Ovary (tissue), 9 donors: ENCODE measurements around the gene ABCA12. TPM values are rescaled to one million over a fixed set of nuclear protein-coding genes. Genes with fewer than 3 reads are reported as not detected.

Source experiments
- DNase-seq, 5 donors: peaks; one replicate each; pipeline ENCODE4 v3.0.0-alpha.2; 2019 to 2020
- H3K27ac ChIP-seq, 2 donors: fragments of 200-600 bp; one replicate each; pipeline versions ENCODE4 v1.5.1 to v1.8.0; 2019 to 2022
- H3K27me3 ChIP-seq: fragments of 200-600 bp; one replicate; pipeline ENCODE4 v1.8.0; 2022
- H3K36me3 ChIP-seq: fragments of 200-600 bp; sonication (generic); one replicate; pipeline ENCODE4 v1.5.1; 2019
- H3K4me1 ChIP-seq: one replicate; pipeline ENCODE4 v1.8.1; 2013; ENCODE audit warnings: mild to moderate bottlenecking, moderate library complexity; ENCODE audit not compliant: insufficient read depth
- H3K4me3 ChIP-seq: fragments of 200-600 bp; sonication (generic); one replicate; pipeline ENCODE4 v1.5.1; 2017
- H3K9me3 ChIP-seq, 2 donors: fragments of 200-600 bp in 1 of 2; sonication (generic) in 1 of 2; one replicate each; pipeline versions ENCODE4 v1.5.1 to v1.8.1; 2013 to 2019; ENCODE audit warnings: mild to moderate bottlenecking in 1 of 2, moderate library complexity in 1 of 2
- EP300 ChIP-seq: sonication (generic); formaldehyde crosslinking; IDR thresholded peaks from one replicate; pipeline ENCODE4 v1.6.1; 2017; ENCODE audit warnings: antibody characterized with exemption
- POLR2A ChIP-seq: fragments of 450-650 bp; IDR thresholded peaks from one replicate; pipeline ENCODE4 v1.6.1; 2017; ENCODE audit warnings: antibody characterized with exemption, mild to moderate bottlenecking, moderate library complexity
- WGBS, 3 donors: extraction: QIAGEN DNeasy Blood & Tissue Kit in 1 of 3; methylation state at CpG; one replicate each; pipeline versions ENCODE4 v1.1.5 to v1.1.7; 2013 to 2017; 5-methylcytosine and 5-hydroxymethylcytosine counted together
- intact Hi-C, 4 donors: fragments of 100-400 bp; cut with DNase I; formaldehyde crosslinking; loops; one replicate each; pipeline versions ENCODE4 v1.11.0 to v1.15.1; 2022 to 2023
- polyA plus RNA-seq, 2 donors: library from polyadenylated mRNA; stranded (reverse); fragments of 200-250 nt in 1 of 2; fragments of 350-450 nt in 1 of 2; fragmentation: Illumina TruSeq in 1 of 2; extraction: RNeasy Lipid Tissue Mini Kit (QIAGEN cat#74804) in 1 of 2; gene quantifications; one replicate each; pipeline ENCODE4 v1.2.3, GENCODE V29; 2013 to 2014
- total RNA-seq, 7 donors: library from RNA; depleted of rRNA in 2 of 7; stranded (reverse); fragments of >200 nt in 2 of 7; fragmentation: NEBNext Ultra II Directional in 3 of 7; extraction: Animal tissue kit (Norgen Biotek cat#: 25700) in 3 of 7; gene quantifications; one replicate each; pipeline versions ENCODE4 v1.1.0 to v1.2.4, GENCODE V29; 2016 to 2023
- TF ChIP-seq, protein P1 (sequence below), 3 donors: fragments of 450-650 bp in 2 of 3; fragments of 200-600 bp in 1 of 3; IDR thresholded peaks; one replicate each; pipeline versions ENCODE4 v1.5.1 to v1.8.0; 2016 to 2022; ENCODE audit warnings: antibody characterized with exemption in 3 of 3, mild to moderate bottlenecking in 1 of 3
- donor health status: DM: no; HTN: no; CAD: no; lungs with moderate emphysema.
- donor health status: DM: no; HTN: no; CAD: no.
- donor health status: Bipolar disorder and iron deficiency.
- donor health status: DM: yes; HTN: yes; CAD: no.
- donor health status: DM: no; HTN: no; CAD: no.
- donor health status: DM: yes; HTN: yes; CAD: no.

The ABCA12 gene
- total and polyA plus RNA-seq, 9 donors, result 0.02 to 0.25 (median 0.10) TPM; not detected in 4

DNA sequence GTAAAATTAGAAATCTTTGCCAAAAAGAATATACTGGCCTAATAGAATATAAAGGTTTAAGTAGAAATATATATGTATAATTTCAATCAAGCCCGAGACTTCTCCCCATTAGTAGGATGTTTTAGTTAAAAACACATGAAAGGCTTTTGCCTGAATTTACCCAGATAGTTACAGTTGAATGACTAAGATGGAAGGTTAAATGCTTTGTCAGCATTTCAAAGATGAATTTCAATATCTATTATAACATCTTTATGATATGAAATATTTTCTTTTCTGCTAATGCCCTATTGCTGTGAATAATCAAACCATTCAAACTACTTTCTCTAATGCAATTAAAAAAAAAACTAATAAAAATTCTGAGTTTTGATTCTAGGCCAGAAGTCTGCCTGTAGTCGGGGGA, 18.0 kb upstream of the ABCA12 start:
- DNase-seq, result no peak
- no peak overlapping the region for H3K27ac ChIP-seq
- no peak overlapping the region for H3K4me3 ChIP-seq
- intact Hi-C loops, result no loop called here
- H3K4me1 ChIP-seq, result no peaks in the 10 kb centered on the region
- H3K27me3 ChIP-seq, result no peaks in the 10 kb centered on the region
- H3K36me3 ChIP-seq, result no peaks in the 10 kb centered on the region
- H3K9me3 ChIP-seq, result no peaks in the 10 kb centered on the region
- TF ChIP-seq EP300, result no peak
- TF ChIP-seq, protein P1, sequence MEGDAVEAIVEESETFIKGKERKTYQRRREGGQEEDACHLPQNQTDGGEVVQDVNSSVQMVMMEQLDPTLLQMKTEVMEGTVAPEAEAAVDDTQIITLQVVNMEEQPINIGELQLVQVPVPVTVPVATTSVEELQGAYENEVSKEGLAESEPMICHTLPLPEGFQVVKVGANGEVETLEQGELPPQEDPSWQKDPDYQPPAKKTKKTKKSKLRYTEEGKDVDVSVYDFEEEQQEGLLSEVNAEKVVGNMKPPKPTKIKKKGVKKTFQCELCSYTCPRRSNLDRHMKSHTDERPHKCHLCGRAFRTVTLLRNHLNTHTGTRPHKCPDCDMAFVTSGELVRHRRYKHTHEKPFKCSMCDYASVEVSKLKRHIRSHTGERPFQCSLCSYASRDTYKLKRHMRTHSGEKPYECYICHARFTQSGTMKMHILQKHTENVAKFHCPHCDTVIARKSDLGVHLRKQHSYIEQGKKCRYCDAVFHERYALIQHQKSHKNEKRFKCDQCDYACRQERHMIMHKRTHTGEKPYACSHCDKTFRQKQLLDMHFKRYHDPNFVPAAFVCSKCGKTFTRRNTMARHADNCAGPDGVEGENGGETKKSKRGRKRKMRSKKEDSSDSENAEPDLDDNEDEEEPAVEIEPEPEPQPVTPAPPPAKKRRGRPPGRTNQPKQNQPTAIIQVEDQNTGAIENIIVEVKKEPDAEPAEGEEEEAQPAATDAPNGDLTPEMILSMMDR (IDR thresholded peaks at IDR 0.05), result no peak
- TF ChIP-seq POLR2A, result no peak
- WGBS, 3 donors, result 78 to 82% (median 79%) methylated on average over 2 of the region's 2 CpGs

DNA sequence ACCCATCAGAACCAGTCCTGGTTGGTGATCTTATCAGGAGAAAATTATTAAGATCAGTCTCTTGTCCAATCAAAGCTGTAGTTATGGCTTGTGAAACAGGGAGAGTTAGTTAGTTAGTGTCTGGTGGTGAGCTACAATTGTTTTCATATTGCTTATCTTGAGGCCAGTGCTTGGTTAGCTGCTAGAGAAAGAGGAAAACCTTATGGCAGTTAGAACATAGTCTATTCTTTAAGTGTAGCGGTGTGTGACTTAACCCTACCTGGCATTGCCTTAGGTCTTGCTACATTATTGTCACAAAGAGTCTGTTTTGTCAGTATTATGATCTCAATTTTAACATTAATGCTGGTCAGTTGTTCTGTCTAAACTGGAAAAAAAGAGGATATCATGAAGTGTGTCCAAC, 11.5 kb upstream of the ABCA12 start:
- Histone ChIP-seq H3K27me3 (no peaks in the 10 kb centered on the region), H3K4me3 (no peak overlapping the region), H3K27ac (no peak overlapping the region), H3K9me3 (no peaks in the 10 kb centered on the region), H3K4me1 (no peaks in the 10 kb centered on the region), H3K36me3 (no peaks in the 10 kb centered on the region)
- no peak for TF ChIP-seq EP300
- no peak for TF ChIP-seq POLR2A
- TF ChIP-seq, protein P1 (IDR thresholded peaks at IDR 0.05), result no peak
- DNase-seq, result no peak
- intact Hi-C loops, result no loop called here
- 85 to 88% (median 86%) methylated on average over 1 of the region's 1 CpG for WGBS, 3 donors

DNA sequence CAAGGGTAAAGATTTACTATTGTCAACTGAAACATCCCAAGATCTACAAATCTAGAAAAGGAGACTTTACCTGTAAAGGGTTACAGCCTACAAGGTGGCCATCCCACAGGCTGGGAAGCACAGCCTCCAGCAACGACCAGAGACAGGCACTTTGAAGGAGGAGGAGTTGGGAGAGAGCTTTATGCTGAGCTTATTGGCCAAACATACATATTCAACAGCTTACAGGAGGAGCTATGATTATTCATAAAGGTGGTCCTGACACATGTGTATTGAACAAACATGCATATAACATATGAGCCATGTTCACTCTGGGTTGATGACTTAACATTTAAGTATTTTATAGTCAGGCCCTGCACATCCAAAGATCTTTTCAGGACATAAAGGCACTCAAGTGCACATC, 11.1 kb upstream of the ABCA12 start:
- no peak overlapping the region for H3K4me3 ChIP-seq
- no peaks in the 10 kb centered on the region for H3K4me1 ChIP-seq
- H3K27ac ChIP-seq, result no peak overlapping the region
- TF ChIP-seq, protein P1 (IDR thresholded peaks at IDR 0.05), result no peak
- TF ChIP-seq POLR2A (no peak), EP300 (no peak)
- no peak for DNase-seq
- no peaks in the 10 kb centered on the region for H3K27me3 ChIP-seq
- 10 to 33% (median 12%) methylated on average over 1 of the region's 1 CpG for WGBS, 3 donors
- intact Hi-C loops, result no loop called here
- H3K36me3 ChIP-seq, result no peaks in the 10 kb centered on the region
- no peaks in the 10 kb centered on the region for H3K9me3 ChIP-seq

DNA sequence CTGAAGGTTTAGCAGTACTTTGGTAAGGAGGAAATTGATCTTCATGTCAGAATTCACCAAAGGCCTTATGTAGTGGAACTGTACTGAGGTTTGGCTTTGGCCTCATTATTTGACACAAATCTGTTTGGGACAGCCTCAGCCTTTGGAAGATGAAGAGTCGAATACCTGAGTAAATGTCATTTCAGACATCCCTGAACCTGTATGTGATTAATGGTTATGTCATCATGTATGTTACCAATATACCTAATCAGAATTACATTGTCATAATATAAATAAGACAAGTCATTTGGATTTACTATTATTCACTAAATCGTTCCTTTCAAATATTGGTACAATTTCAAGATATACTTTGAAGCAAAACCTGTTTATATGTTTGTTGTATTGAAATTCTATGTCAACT, 10.6 kb upstream of the ABCA12 start:
- H3K27ac ChIP-seq, result no peak overlapping the region
- no peak for DNase-seq
- TF ChIP-seq, protein P1 (IDR thresholded peaks at IDR 0.05), result no peak
- TF ChIP-seq POLR2A (no peak), EP300 (no peak)
- no peaks in the 10 kb centered on the region for H3K36me3 ChIP-seq
- intact Hi-C loops, result no loop called here
- WGBS, 3 donors, result 87 to 95% (median 91%) methylated on average over 2 of the region's 2 CpGs
- H3K4me3 ChIP-seq, result no peak overlapping the region
- H3K9me3 ChIP-seq, result no peaks in the 10 kb centered on the region
- no peaks in the 10 kb centered on the region for H3K4me1 ChIP-seq
- H3K27me3 ChIP-seq, result no peaks in the 10 kb centered on the region

GRCh38 chr2:215145611-215146010, 7.2 kb upstream of the ABCA12 start:
- H3K27me3 ChIP-seq, result no peaks in the 10 kb centered on the region
- no peaks in the 10 kb centered on the region for H3K4me1 ChIP-seq
- TF ChIP-seq EP300, result no peak
- no peak for DNase-seq
- no peak overlapping the region for H3K27ac ChIP-seq
- no peaks in the 10 kb centered on the region for H3K36me3 ChIP-seq
- intact Hi-C loops, result no loop called here
- WGBS, 3 donors, result 63 to 68% (median 65%) methylated on average over 3 of the region's 3 CpGs
- H3K9me3 ChIP-seq, result no peaks in the 10 kb centered on the region
- H3K4me3 ChIP-seq, result no peak overlapping the region
